IMR-90 (cell line): Measurements from ENCODE around the gene NAGLU.

ENCODE experiments used
- CEBPB ChIP-seq: IDR thresholded peaks from 2 replicates; pipeline ENCODE4 v1.6.1; 2012; ENCODE audit warnings: low read depth, low read length, improper control_type of control experiment
- CHD1 ChIP-seq: IDR thresholded peaks from 2 replicates; pipeline ENCODE4 v1.6.1; 2012; ENCODE audit warnings: low read depth, low read length, improper control_type of control experiment
- FOS ChIP-seq: fragments of 150-350 bp; IDR thresholded peaks from 2 replicates; pipeline ENCODE4 v1.6.1; 2016; ENCODE audit warnings: low read depth, low read length
- MAFK ChIP-seq: IDR thresholded peaks from 2 replicates; pipeline ENCODE4 v1.6.1; 2012; ENCODE audit warnings: low read depth, low read length, improper control_type of control experiment
- NFE2L2 ChIP-seq: fragments of 150-350 bp; IDR thresholded peaks from 2 replicates; pipeline ENCODE4 v1.6.1; 2016; ENCODE audit warnings: low read depth, mild to moderate bottlenecking, low read length
- POLR2A ChIP-seq: IDR thresholded peaks from 2 replicates; pipeline ENCODE4 v1.6.1; 2012; ENCODE audit warnings: mild to moderate bottlenecking, low read depth, low read length
- RAD21 ChIP-seq: IDR thresholded peaks from 2 replicates; pipeline ENCODE4 v1.6.1; 2012; ENCODE audit warnings: low read length, improper control_type of control experiment
- RFX5 ChIP-seq: IDR thresholded peaks from 2 replicates; pipeline ENCODE4 v1.8.0; 2012; ENCODE audit warnings: low read depth, mild to moderate bottlenecking, low read length, moderate library complexity
- TF ChIP-seq, protein P1 (sequence below): conservative IDR thresholded peaks from 2 replicates; pipeline ENCODE4 v1.5.1; 2012; ENCODE audit warnings: mild to moderate bottlenecking, low read depth, low read length, improper control_type of control experiment
- TF ChIP-seq, protein P2 (sequence below): fragments of 150-350 bp; IDR thresholded peaks from 2 replicates; pipeline ENCODE4 v1.6.1; 2017; ENCODE audit warnings: mild to moderate bottlenecking, antibody characterized with exemption, low read length, low read depth

DNA sequence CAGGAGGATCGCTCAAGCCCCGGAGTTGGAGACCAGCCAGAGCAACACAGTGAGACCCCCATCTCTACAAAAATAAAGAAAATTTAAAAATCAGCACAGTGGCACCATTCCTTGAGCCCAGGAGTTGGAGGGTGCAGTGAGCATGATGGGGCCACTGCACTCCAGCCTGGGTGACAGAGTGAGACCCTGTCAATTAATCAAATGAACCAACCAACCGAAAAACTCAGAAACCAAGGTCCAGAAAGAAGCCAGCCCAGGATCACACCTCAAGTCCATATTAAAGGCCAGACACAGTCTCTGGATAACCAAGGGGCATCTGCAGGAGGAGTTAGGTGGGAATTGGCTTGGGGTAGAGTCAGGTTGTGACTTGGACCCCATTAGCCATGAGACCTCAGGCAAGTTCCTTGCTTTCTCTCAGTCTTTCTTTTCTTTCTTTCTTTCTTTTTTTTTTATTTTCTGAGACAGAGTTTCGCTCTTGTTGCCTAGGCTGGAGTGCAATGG is 19.1 kb downstream of the NAGLU start:
- TF ChIP-seq, protein P1, sequence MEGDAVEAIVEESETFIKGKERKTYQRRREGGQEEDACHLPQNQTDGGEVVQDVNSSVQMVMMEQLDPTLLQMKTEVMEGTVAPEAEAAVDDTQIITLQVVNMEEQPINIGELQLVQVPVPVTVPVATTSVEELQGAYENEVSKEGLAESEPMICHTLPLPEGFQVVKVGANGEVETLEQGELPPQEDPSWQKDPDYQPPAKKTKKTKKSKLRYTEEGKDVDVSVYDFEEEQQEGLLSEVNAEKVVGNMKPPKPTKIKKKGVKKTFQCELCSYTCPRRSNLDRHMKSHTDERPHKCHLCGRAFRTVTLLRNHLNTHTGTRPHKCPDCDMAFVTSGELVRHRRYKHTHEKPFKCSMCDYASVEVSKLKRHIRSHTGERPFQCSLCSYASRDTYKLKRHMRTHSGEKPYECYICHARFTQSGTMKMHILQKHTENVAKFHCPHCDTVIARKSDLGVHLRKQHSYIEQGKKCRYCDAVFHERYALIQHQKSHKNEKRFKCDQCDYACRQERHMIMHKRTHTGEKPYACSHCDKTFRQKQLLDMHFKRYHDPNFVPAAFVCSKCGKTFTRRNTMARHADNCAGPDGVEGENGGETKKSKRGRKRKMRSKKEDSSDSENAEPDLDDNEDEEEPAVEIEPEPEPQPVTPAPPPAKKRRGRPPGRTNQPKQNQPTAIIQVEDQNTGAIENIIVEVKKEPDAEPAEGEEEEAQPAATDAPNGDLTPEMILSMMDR, result no peak
- TF ChIP-seq, protein P2, sequence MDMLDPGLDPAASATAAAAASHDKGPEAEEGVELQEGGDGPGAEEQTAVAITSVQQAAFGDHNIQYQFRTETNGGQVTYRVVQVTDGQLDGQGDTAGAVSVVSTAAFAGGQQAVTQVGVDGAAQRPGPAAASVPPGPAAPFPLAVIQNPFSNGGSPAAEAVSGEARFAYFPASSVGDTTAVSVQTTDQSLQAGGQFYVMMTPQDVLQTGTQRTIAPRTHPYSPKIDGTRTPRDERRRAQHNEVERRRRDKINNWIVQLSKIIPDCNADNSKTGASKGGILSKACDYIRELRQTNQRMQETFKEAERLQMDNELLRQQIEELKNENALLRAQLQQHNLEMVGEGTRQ, result no peak
- no peak for TF ChIP-seq CHD1
- no peak for TF ChIP-seq POLR2A
- TF ChIP-seq CEBPB, result no peak
- no peak for TF ChIP-seq MAFK
- TF ChIP-seq RAD21, result no peak
- no peak for TF ChIP-seq FOS
- TF ChIP-seq NFE2L2, result no peak
- no peak for TF ChIP-seq RFX5
